Neural progenitor cell (in vitro differentiated cells): ENCODE results near the gene DTD1. TPM values are rescaled to one million over a fixed set of nuclear protein-coding genes. Genes with fewer than 3 reads are reported as not detected.
A peak's percentile ranks its signal among the peaks of the same experiment; 100 is the strongest.

ENCODE experiments used
- DNase-seq: peaks from one replicate; pipeline ENCODE4 v3.0.0-alpha.2; 2016; ENCODE audit warnings: low spot score
- H2AFZ ChIP-seq: fragments of 200-600 bp; sonication (generic); replicated peaks from 2 replicates; pipeline ENCODE4 v1.6.1; 2016; ENCODE audit warnings: antibody characterized with exemption
- H3F3A ChIP-seq: fragments of 200-600 bp; sonication (generic); 2 replicates; pipeline ENCODE4 v1.6.1; 2016; ENCODE audit warnings: antibody characterized with exemption, low read depth
- H3K27ac ChIP-seq: fragments of 200-600 bp; sonication (generic); 2 replicates; pipeline ENCODE4 v1.5.1; 2016; ENCODE audit warnings: mild to moderate bottlenecking
- H3K27me3 ChIP-seq: fragments of 200-600 bp; sonication (generic); 2 replicates; pipeline ENCODE4 v1.6.1; 2016; ENCODE audit warnings: mild to moderate bottlenecking, moderate library complexity
- H3K36me3 ChIP-seq: fragments of 200-600 bp; sonication (generic); 2 replicates; pipeline ENCODE4 v1.5.1; 2016
- H3K4me1 ChIP-seq: fragments of 200-600 bp; sonication (generic); 2 replicates; pipeline ENCODE4 v1.6.1; 2016; ENCODE audit warnings: mixed run types
- H3K4me2 ChIP-seq: fragments of 200-600 bp; sonication (generic); 2 replicates; pipeline ENCODE4 v1.6.1; 2016
- H3K4me3 ChIP-seq: fragments of 200-600 bp; sonication (generic); 2 replicates; pipeline ENCODE4 v1.5.1; 2016
- H3K79me2 ChIP-seq: fragments of 200-600 bp; sonication (generic); 2 replicates; pipeline ENCODE4 v1.6.1; 2016; ENCODE audit warnings: low read depth
- H3K9ac ChIP-seq: fragments of 200-600 bp; sonication (generic); 2 replicates; pipeline ENCODE4 v1.6.1; 2016
- H3K9me3 ChIP-seq: fragments of 200-600 bp; sonication (generic); 2 replicates; pipeline ENCODE4 v1.5.1; 2016; ENCODE audit warnings: low read depth
- H4K20me1 ChIP-seq: fragments of 200-600 bp; sonication (generic); 2 replicates; pipeline ENCODE4 v1.6.1; 2016; ENCODE audit warnings: low read depth
- H3K27ac Mint-ChIP-seq: 3 replicates; pipeline ENCODE4 v1.8.0; 2021; ENCODE audit warnings: mixed read lengths
- H3K27me3 Mint-ChIP-seq: 2 replicates; pipeline ENCODE4 v1.8.0; 2022; ENCODE audit warnings: low read depth, mild to moderate bottlenecking, inconsistent platforms, moderate library complexity, mixed read lengths; ENCODE audit not compliant: insufficient read depth
- H3K36me3 Mint-ChIP-seq: 3 replicates; pipeline ENCODE4 v1.8.0; 2021; ENCODE audit warnings: mixed read lengths
- H3K4me1 Mint-ChIP-seq: 3 replicates; pipeline ENCODE4 v1.8.0; 2021; ENCODE audit warnings: mixed read lengths
- H3K4me3 Mint-ChIP-seq: 3 replicates; pipeline ENCODE4 v1.8.0; 2021; ENCODE audit warnings: mild to moderate bottlenecking, moderate library complexity, mixed read lengths
- H3K9me3 Mint-ChIP-seq: 3 replicates; pipeline ENCODE4 v1.8.0; 2020; ENCODE audit warnings: mixed read lengths
- EZH2 ChIP-seq: fragments of 200-600 bp; sonication (generic); IDR thresholded peaks from 2 replicates; pipeline ENCODE4 v1.6.1; 2017; ENCODE audit warnings: antibody characterized with exemption, mild to moderate bottlenecking, moderate library complexity
- EZH2phosphoT487 ChIP-seq: fragments of 200-600 bp; sonication (generic); IDR thresholded peaks from 2 replicates; pipeline ENCODE4 v1.6.1; 2017; ENCODE audit warnings: antibody characterized with exemption
- total RNA-seq: library from RNA; depleted of rRNA; stranded (reverse); fragments of >200 nt; gene quantifications from 2 replicates; pipeline ENCODE4 v1.2.3, GENCODE V29; 2015; ENCODE audit warnings: low replicate concordance
- TF ChIP-seq, protein P1 (sequence below): fragments of 200-600 bp; sonication (generic); IDR thresholded peaks from 2 replicates; pipeline ENCODE4 v1.5.1; 2017; ENCODE audit warnings: antibody characterized with exemption, mild to moderate bottlenecking

DTD1 gene
- total RNA-seq, 1 donor from 2014 or later, result 92.6 TPM

DNA sequence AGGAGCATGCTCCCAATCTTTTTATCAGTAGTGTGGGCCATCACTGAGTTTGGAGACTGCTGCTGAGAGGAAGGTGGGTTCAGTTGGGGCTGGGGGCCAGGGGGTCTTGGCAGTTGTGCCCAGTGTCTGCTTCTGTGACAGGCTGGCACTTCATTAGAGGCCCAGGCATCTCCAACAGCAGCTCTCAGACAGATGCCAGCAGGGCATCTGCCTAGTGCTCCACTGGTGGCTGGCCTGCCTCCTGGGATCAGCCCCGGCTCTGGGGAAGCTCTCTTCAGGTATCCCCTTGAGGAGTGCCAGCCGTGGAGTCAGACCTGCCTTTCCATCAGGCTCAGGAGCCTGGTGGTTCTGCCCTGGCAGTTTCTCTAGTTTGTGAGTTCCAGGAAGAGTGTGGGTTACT lies 77.3 kb downstream of the DTD1 start:
- Histone ChIP-seq H3K27ac (no peak overlapping the region), H4K20me1 (peaks cover 13% of the 10 kb centered on the region), H3K4me1 (no peaks in the 10 kb centered on the region), H3K4me3 (no peak overlapping the region), H3K9me3 (no peaks in the 10 kb centered on the region), H3K9ac (no peak overlapping the region), H2AFZ (no peak overlapping the region), H3K36me3 (no peaks in the 10 kb centered on the region), H3K79me2 (no peaks in the 10 kb centered on the region), H3K4me2 (no peak overlapping the region), H3K27me3 (no peaks in the 10 kb centered on the region), H3F3A (no peaks in the 10 kb centered on the region)
- Mint-ChIP-seq H3K4me3 (no peak overlapping the region), H3K9me3 (no peaks in the 10 kb centered on the region), H3K27ac (no peak overlapping the region), H3K27me3 (no peaks in the 10 kb centered on the region), H3K36me3 (peaks cover 3% of the 10 kb centered on the region), H3K4me1 (peaks cover 21% of the 10 kb centered on the region)
- TF ChIP-seq EZH2, result no peak
- TF ChIP-seq, protein P1, sequence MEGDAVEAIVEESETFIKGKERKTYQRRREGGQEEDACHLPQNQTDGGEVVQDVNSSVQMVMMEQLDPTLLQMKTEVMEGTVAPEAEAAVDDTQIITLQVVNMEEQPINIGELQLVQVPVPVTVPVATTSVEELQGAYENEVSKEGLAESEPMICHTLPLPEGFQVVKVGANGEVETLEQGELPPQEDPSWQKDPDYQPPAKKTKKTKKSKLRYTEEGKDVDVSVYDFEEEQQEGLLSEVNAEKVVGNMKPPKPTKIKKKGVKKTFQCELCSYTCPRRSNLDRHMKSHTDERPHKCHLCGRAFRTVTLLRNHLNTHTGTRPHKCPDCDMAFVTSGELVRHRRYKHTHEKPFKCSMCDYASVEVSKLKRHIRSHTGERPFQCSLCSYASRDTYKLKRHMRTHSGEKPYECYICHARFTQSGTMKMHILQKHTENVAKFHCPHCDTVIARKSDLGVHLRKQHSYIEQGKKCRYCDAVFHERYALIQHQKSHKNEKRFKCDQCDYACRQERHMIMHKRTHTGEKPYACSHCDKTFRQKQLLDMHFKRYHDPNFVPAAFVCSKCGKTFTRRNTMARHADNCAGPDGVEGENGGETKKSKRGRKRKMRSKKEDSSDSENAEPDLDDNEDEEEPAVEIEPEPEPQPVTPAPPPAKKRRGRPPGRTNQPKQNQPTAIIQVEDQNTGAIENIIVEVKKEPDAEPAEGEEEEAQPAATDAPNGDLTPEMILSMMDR, result no peak
- no peak for DNase-seq

DNA sequence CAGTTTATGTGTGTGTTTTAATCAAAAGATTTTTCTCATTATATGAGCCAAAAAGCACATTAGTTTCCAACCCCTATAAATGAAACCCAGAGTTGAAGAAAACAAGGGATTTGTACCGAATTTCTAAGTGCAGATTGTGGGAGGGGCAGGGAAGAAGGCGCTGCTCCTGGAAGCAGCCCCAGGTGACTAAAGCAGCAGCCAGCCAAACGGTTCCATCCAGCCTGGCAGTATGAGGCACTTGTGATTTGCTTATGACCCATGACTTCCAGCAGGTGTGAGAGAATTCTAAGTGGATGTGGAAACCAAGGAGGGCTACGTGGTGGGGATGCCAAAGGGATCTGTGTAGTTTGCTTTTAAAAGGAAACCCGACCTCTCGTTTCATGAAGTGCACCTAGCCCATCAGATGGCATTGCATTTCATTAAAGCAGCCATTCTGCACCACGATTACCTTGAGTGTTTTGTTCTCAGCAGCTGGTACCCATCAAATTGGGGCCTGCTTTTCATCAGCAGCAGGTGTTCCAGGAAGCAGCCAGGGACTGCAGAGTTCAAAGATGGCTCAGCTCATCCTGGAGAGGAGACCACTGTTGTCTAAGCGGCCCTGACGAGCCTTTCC lies 79.1 kb downstream of the DTD1 start:
- Mint-ChIP-seq H3K27ac (no peak overlapping the region), H3K4me1 (peaks cover 25% of the 10 kb centered on the region), H3K36me3 (peaks cover 3% of the 10 kb centered on the region), H3K9me3 (no peaks in the 10 kb centered on the region), H3K27me3 (no peaks in the 10 kb centered on the region), H3K4me3 (no peak overlapping the region)
- TF ChIP-seq EZH2, result no peak
- no peak for TF ChIP-seq EZH2phosphoT487
- TF ChIP-seq, protein P1, result no peak
- Histone ChIP-seq H3K27me3 (no peaks in the 10 kb centered on the region), H3K27ac (no peak overlapping the region), H3K4me3 (no peak overlapping the region), H3K79me2 (no peaks in the 10 kb centered on the region), H2AFZ (no peak overlapping the region), H3F3A (no peaks in the 10 kb centered on the region), H4K20me1 (peaks cover 13% of the 10 kb centered on the region), H3K9ac (no peak overlapping the region), H3K9me3 (no peaks in the 10 kb centered on the region), H3K36me3 (no peaks in the 10 kb centered on the region), H3K4me2 (no peak overlapping the region), H3K4me1 (no peaks in the 10 kb centered on the region)
- DNase-seq, result no peak

DNA sequence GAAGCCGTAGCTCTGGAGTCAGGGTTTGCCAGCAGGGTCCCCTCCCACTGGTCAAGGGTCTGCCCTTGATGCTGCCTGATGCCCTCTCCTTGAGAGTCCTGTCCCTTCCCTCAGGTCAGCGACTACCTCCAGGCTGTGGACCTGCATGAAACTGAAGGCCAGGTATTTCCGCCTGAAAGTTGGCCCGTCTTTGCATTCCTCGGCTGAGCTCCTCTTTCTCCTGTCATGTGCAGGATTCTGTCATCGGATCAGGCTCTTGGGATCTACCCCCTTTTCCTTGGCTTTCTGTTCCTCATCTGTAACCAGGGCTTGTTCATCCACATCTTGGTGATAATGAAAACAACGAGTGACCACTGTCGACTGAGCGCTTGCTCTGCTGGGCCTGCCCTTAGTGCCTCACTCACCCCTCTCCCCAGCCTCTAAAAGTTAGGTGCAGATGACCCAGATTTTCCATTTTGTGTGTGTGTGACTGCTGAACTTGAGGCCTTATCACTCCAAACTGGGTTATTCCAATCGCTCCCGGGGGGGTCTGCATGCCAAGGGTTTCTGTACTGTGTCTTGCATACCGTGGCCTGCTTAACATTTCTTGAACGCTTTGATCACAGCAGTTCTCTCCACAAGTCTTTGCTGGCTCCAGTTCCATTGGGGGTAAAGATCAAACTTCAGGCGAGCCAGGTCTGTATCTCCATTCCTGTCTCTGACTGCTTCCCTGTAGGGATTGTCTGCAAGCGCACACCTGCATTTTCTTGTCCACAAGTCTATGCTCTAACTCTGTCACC lies 81.6 kb downstream of the DTD1 start:
- no peaks in the 10 kb centered on the region for H3K9me3 ChIP-seq
- H3K27me3 ChIP-seq, result no peaks in the 10 kb centered on the region
- Mint-ChIP-seq H3K9me3 (no peaks in the 10 kb centered on the region), H3K4me3 (no peak overlapping the region), H3K36me3 (no peaks in the 10 kb centered on the region), H3K27me3 (no peaks in the 10 kb centered on the region), H3K27ac (peak overlapping the region; percentile 31), H3K4me1 (peaks cover 25% of the 10 kb centered on the region)
- H3K79me2 ChIP-seq, result no peaks in the 10 kb centered on the region
- H3K4me3 ChIP-seq, result no peak overlapping the region
- H3K9ac ChIP-seq, result no peak overlapping the region
- no peaks in the 10 kb centered on the region for H3K4me1 ChIP-seq
- no peak overlapping the region for H2AFZ ChIP-seq
- no peaks in the 10 kb centered on the region for H3K36me3 ChIP-seq
- no peaks in the 10 kb centered on the region for H3F3A ChIP-seq
- no peak overlapping the region for H3K27ac ChIP-seq
- H4K20me1 ChIP-seq, result peaks cover 13% of the 10 kb centered on the region
- TF ChIP-seq EZH2 (no peak), EZH2phosphoT487 (no peak)
- TF ChIP-seq, protein P1, result no peak
- no peak overlapping the region for H3K4me2 ChIP-seq
- DNase-seq, result no peak
